Spinal cord (tissue), 10 donors: ENCODE results near the gene SGSM2. TPM values are rescaled to one million over a fixed set of nuclear protein-coding genes. Genes with fewer than 3 reads are reported as not detected.
A peak's percentile ranks its signal among the peaks of the same experiment; 100 is the strongest.

ENCODE experiments used
- DNase-seq, 6 donors: peaks; one replicate each; pipeline versions ENCODE4 v3.0.0 to v3.0.0-alpha.2; 2013 to 2015; ENCODE audit warnings: low spot score in 6 of 6, low read depth in 4 of 6
- H3K27ac ChIP-seq: one replicate; pipeline ENCODE4 v1.5.1; 2013; ENCODE audit warnings: low read depth, low read length, control low read depth
- H3K27me3 ChIP-seq: one replicate; pipeline ENCODE4 v1.6.1; 2013; ENCODE audit warnings: low read length; ENCODE audit not compliant: control insufficient read depth, insufficient read depth
- H3K36me3 ChIP-seq: one replicate; pipeline ENCODE4 v1.6.1; 2013; ENCODE audit warnings: low read length; ENCODE audit not compliant: control insufficient read depth, insufficient read depth
- H3K4me1 ChIP-seq: one replicate; pipeline ENCODE4 v1.6.1; 2013; ENCODE audit warnings: low read length; ENCODE audit not compliant: control insufficient read depth, insufficient read depth
- H3K4me3 ChIP-seq: one replicate; pipeline ENCODE4 v1.5.1; 2013; ENCODE audit warnings: low read depth, low read length, control low read depth
- H3K9me3 ChIP-seq: one replicate; pipeline ENCODE4 v1.6.1; 2013; ENCODE audit warnings: low read length; ENCODE audit not compliant: control insufficient read depth, insufficient read depth
- WGBS: methylation state at CpG from one replicate; pipeline ENCODE4 v1.1.5; 2013; ENCODE audit warnings: missing lambda C conversion rate; ENCODE audit not compliant: insufficient coverage; 5-methylcytosine and 5-hydroxymethylcytosine counted together
- polyA plus RNA-seq, 2 donors: library from polyadenylated mRNA; unstranded; fragments of 120-200 nt; gene quantifications; one replicate each; pipeline ENCODE4 v1.2.1, GENCODE V29; 2013; ENCODE audit not compliant: insufficient read length in 2 of 2
- total RNA-seq, 2 donors: library from RNA; depleted of rRNA in 1 of 2; stranded (reverse); fragments of 120-200 nt in 1 of 2; fragments of >200 nt in 1 of 2; gene quantifications; one replicate each; pipeline versions ENCODE4 v1.2.3 to v1.2.4, GENCODE V29; 2013 to 2014
- donor health status: healthy.

SGSM2 gene
- total and polyA plus RNA-seq, 4 donors, result 46.7 to 181 (median 120) TPM

DNA sequence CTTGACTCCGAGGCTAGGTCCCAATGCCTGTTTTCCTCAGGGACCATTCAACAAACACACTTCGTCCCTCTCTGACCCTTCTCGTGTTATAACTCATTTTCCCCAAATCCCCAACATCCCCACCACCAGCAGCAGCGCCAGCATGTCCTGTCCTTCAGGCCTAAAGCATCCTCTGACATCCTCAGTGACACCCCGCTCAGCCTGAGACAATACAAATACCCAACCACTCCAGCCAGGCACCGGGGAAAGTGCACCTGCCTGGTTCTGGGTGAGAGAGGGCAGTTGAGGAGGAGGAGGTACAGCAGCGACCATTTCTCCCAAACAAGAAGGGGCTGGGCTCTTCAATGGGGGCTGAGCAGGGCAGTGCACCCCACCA is 58.9 kb downstream of the SGSM2 start:
- DNase-seq, result no peak
- WGBS, result 47% methylated on average over 4 of the region's 7 CpGs
- H3K4me3 ChIP-seq, result peak overlapping the region; percentile 26
- H3K9me3 ChIP-seq, result no peaks in the 10 kb centered on the region
- peak overlapping the region; percentile 99 for H3K27ac ChIP-seq
- H3K27me3 ChIP-seq, result no peaks in the 10 kb centered on the region
- H3K36me3 ChIP-seq, result peaks cover 22% of the 10 kb centered on the region
- H3K4me1 ChIP-seq, result peaks cover 74% of the 10 kb centered on the region

DNA sequence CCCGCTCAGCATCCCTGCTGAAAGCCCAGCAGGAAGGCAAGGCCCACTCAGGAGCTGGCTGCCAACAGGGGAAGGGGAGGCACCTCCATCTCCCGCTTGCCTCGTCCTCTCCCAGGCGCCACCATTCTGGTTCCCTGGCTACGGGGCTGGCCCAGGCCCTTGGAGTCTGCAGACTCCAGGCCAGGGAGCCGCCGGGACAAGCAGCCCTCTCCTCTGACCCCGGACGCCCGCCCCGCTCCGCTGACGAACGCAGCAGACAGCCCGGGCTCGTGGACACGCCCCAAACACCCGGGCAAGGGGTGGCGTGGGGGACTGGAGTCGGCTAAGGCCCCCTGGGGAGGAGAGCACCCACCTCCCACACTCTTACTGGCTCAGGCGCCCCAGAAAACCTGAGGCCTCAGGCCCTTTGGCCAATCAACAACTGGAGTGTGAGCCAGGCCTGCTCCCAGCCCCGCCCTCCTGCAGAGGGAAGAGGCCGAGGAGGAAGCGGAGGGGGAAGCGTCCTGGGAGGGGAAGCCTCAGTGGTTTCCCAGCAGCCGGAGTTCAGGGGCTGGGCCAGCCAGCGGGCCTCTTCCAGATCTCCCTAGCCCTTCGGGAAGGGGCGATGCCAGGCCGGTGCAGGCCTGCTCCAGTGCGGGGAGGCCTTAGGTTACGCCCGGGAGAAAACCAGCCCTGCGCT is 59.4 kb downstream of the SGSM2 start:
- Histone ChIP-seq H3K27ac (peak overlapping the region; percentile 99), H3K4me3 (peak overlapping the region; percentile 26), H3K27me3 (no peaks in the 10 kb centered on the region), H3K36me3 (peaks cover 22% of the 10 kb centered on the region), H3K4me1 (peaks cover 69% of the 10 kb centered on the region), H3K9me3 (no peaks in the 10 kb centered on the region)
- DNase-seq, result peak in 3 of 6 donors; percentile 70 to 92 (median 81)
- 16% methylated on average over 27 of the region's 34 CpGs for WGBS

GRCh38 chr17:2397247-2398171 is 60.2 kb downstream of the SGSM2 start:
- H3K9me3 ChIP-seq, result no peaks in the 10 kb centered on the region
- H3K4me1 ChIP-seq, result peaks cover 66% of the 10 kb centered on the region
- no peak for DNase-seq
- H3K36me3 ChIP-seq, result peaks cover 22% of the 10 kb centered on the region
- no peaks in the 10 kb centered on the region for H3K27me3 ChIP-seq
- H3K4me3 ChIP-seq, result peak overlapping the region; percentile 26
- H3K27ac ChIP-seq, result peak overlapping the region; percentile 99
- WGBS, result 62% methylated on average over 6 of the region's 12 CpGs

DNA sequence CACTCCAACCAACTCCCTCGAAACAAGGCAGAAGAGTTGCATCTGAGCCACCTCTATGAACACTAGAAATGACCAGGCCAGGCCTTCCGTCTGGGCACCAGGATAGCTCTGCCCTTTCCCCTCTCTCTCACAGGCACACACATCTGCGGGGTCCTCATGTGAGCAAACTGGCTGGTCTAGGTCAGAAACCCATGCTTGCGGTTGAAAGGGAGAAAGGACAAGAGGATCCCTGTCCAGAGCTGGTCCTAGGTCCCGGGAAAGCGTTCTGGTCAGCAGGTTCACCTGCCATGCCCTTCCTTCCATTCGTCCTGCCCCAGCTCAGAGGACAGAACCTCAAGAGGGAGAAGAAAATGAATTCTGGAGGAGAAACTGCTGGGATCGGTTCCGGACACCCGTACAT is 60.9 kb downstream of the SGSM2 start:
- H3K36me3 ChIP-seq, result peaks cover 22% of the 10 kb centered on the region
- no peaks in the 10 kb centered on the region for H3K27me3 ChIP-seq
- peak overlapping the region; percentile 99 for H3K27ac ChIP-seq
- WGBS, result 82% methylated on average over 3 of the region's 10 CpGs
- no peak for DNase-seq
- no peaks in the 10 kb centered on the region for H3K9me3 ChIP-seq
- H3K4me3 ChIP-seq, result peak overlapping the region; percentile 6
- peaks cover 69% of the 10 kb centered on the region for H3K4me1 ChIP-seq

- Histone ChIP-seq H3K27ac (peak overlapping the region; percentile 99), H3K4me3 (peak overlapping the region; percentile 95), H3K9me3 (no peaks in the 10 kb centered on the region), H3K27me3 (no peaks in the 10 kb centered on the region), H3K36me3 (peaks cover 22% of the 10 kb centered on the region), H3K4me1 (peaks cover 68% of the 10 kb centered on the region)
- WGBS, result 12% methylated on average over 34 of the region's 55 CpGs
- DNase-seq, result peak in 3 of 6 donors; percentile 28 to 78 (median 72)
Observed at GRCh38 chr17:2398655-2399571, 61.6 kb downstream of the SGSM2 start.

DNA sequence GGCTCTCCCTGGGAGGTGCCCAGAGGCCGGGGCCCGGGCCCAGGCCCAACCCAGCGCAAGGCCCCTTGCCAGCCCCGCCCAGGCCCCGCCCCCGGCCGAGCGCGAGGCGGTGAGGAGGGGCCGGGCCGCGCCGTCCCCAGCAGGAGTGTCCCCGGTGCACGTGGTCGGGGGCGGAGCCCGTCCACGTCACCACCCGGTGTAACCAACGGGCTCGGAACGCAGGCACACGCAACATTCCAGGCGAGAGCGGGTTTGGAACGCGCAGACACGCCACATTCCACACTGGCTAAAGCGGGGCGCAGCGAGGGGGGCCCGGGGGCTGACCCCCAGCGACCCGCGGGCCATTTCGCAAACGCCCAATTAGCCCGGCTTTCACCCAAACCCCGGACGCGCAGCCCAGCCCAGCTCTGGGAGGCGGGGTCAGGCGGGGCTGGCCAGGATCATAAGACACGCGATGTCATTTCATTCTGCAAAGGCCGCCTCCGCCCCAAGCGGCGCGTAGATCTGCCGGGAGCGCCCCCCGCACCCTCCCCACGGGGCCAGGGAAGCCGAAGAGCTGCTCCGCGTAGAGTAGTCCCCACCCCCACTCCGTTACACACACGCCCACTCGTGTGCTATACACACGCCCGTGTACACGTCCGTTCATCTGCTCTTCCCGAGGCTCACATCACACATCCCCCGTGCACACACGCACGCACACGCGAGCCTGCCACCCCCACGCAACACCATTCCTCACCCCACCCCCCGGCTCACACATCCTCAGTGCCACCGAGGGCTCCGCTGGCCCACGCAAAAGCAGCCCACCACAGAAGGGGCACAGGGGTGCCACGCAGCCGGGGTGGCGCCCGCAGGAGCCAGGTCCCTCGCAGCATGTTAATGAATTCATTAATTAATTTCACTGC is 62.5 kb downstream of the SGSM2 start:
- Histone ChIP-seq H3K36me3 (peaks cover 19% of the 10 kb centered on the region), H3K4me3 (peak overlapping the region; percentile 95), H3K4me1 (peaks cover 59% of the 10 kb centered on the region), H3K27me3 (no peaks in the 10 kb centered on the region), H3K9me3 (no peaks in the 10 kb centered on the region), H3K27ac (peak overlapping the region; percentile 99)
- peak; percentile 74 to 97 (median 86) for DNase-seq
- under 1% methylated on average over 82 of the region's 82 CpGs for WGBS

GRCh38 chr17:2400474-2400866 is 63.2 kb downstream of the SGSM2 start:
- peaks cover 52% of the 10 kb centered on the region for H3K4me1 ChIP-seq
- DNase-seq, result peak in 3 of 6 donors; percentile 22 to 72 (median 68)
- peaks cover 14% of the 10 kb centered on the region for H3K36me3 ChIP-seq
- peak overlapping the region; percentile 99 for H3K27ac ChIP-seq
- WGBS, result under 1% methylated on average over 39 of the region's 43 CpGs
- H3K27me3 ChIP-seq, result no peaks in the 10 kb centered on the region
- H3K4me3 ChIP-seq, result peak overlapping the region; percentile 95
- no peaks in the 10 kb centered on the region for H3K9me3 ChIP-seq

DNA sequence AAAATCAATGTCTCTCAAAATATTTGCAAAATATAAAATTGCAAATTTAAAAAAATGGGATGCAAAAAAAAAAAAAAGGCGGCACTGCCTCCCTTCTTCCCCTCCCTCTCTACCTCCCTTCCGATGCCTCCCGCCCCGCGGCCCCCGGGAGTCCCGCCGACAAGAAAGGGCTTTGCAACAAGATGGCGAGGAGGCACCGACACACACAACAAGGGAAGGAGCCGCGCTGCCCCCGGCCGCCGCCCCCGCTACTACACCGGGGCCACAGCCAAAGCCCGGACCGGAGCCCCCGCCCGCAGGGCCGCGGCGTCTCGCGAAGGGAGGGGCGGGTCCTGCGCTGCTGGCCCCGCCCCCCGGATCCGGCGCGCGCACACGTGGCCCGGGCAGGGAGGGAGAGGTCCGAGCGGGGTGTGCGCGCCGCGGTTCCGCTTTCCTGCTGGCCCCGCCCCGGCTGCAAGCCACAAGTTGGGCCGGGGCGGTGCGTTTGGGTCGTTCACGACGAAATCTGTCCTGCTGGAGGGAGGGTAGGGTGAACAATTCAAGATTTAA is 63.6 kb downstream of the SGSM2 start, which contains the start of gene MNT:
TSS of gene MNT (minus strand) at position 184 of the 549 bp plus-strand sequence. CDS start 348 bp downstream, outside the sequence.
- H3K27me3 ChIP-seq, result no peaks in the 10 kb centered on the region
- peak within 1 kb of the TSS; percentile 95 for H3K4me3 ChIP-seq
- peak within 1 kb of the TSS; percentile 99 for H3K27ac ChIP-seq
- peaks cover 48% of the 10 kb centered on the region for H3K4me1 ChIP-seq
- WGBS, result 0% methylated on average over 43 of the region's 51 CpGs
- peak in 5 of 6 donors; percentile 82 to 98 (median 92) for DNase-seq
- H3K9me3 ChIP-seq, result no peaks in the 10 kb centered on the region
- peaks cover 13% of the 10 kb centered on the region for H3K36me3 ChIP-seq
